ENCODE data around the gene PPARG.
"Not testable (repeated sequence)": the region's sequence is repeated elsewhere in the genome, so short reads cannot be mapped to it uniquely, and the experiment has no call there.

PPARG gene

DNA sequence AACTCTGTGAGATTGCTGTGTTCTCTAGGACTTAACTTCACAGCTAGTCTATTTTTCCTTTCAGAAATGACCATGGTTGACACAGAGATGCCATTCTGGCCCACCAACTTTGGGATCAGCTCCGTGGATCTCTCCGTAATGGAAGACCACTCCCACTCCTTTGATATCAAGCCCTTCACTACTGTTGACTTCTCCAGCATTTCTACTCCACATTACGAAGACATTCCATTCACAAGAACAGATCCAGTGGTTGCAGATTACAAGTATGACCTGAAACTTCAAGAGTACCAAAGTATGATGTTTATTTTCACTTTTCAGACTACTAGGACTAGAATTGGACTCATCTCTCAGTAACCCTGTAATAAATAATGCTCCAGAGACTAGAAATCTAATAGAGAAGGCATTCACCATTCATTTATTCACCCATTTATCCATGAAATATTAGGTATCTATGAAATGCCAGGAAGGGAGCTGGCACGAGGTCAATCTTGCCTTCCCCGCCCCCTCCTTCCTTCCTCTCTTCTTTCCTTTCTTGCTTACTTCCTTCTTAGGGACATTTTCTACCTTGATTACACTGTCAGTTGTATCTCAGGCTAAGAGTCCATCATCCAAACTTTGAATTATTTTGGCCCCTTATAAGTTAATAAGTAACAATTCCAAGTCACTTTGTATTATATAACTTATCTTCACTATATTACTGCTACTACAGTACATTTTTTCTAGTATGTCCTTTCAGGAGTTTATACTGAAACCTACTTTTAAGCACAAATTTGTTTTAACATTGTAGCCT is 91.0 kb downstream of the PPARG start:
- DNase-seq (ENCODE audit: low read depth in 3 of 3), result no peak

DNA sequence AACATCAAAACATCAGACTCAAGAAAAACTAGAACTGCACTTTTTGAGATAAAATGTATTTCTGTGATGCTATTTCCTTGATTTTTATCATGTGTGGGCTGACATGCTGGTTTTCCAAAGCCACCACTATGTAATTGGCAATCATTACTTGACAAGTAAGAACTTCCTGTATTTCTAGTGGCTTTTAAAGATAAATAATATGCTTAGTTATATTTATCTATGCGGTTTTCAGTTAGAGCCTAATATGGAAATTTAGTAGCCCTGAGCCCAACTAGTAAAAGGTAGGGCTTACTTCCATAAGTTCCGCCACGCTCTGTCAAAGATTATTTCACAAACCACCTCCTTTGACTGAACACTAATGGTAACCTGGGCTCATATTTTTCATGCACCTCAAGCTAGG is 91.6 kb downstream of the PPARG start:
- DNase-seq (ENCODE audit: low read depth in 3 of 3), result no peak

DNA sequence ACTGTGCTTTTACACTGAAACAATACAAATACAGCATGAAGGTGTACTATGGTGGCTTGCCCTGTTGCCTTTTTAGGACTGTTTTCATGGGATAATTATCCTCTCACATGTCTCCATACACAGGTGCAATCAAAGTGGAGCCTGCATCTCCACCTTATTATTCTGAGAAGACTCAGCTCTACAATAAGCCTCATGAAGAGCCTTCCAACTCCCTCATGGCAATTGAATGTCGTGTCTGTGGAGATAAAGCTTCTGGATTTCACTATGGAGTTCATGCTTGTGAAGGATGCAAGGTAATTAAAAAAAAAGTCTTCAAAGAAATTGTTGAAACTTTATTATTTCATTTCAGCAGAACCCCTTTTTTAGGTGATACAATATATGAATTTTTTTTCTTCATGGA is 92.3 kb downstream of the PPARG start:
- no peak for DNase-seq (ENCODE audit: low read depth in 3 of 3)

DNA sequence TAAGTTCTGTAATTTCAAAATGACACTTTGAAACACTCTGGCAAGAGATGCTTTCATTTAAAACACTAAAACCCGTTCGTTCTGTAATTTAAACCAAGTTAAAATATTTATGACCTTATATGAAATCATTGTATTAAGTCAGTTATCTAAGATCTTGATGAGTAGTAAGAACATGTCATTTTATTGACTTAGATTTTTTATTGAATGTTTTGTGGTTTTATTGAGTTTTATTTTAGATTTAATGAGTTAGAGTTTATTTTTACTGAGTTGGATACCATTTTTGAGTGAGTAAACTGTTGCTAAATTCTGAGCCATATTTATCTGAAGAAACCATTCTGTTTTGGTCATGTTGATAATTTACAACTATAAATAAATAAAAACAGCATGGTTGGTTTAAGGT is 94.3 kb downstream of the PPARG start:
- no peak for DNase-seq (ENCODE audit: low read depth in 3 of 3)

DNA sequence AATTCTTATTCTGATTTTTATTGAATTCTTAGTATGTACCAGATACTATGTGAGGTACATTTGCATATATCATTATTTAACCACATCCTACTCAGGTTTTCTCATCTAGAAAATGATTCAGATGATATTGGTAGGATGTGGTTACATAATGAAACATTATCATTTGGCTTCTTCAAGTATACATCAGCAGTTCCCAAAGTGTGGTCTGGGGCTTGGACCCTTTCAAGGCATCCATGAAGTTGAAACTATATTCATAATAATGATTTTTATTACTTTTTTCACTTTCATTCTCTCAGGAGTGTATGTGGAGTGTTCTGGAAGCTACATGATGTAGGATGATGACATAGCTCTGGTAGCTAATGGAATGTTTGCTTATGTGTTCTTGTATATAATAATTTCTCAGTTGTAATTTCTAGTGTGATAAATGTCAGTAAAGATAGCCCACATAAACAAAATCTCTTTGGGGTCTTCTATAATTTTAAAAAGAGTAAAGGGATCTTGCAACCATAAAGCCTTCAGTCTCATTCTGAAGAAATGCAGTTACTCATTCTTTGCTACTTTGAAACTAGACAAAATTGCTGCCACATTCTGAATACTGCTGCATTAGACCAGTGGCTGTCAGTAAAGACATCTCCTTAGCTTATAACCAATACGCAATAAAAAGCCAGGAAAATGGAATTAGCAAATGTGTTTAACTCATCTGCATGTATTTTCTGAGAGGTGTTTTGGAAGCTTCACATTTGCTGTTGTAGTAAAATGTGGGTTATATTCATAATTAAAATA is 95.8 kb downstream of the PPARG start:
- DNase-seq (ENCODE audit: low read depth in 3 of 3), result no peak

DNA sequence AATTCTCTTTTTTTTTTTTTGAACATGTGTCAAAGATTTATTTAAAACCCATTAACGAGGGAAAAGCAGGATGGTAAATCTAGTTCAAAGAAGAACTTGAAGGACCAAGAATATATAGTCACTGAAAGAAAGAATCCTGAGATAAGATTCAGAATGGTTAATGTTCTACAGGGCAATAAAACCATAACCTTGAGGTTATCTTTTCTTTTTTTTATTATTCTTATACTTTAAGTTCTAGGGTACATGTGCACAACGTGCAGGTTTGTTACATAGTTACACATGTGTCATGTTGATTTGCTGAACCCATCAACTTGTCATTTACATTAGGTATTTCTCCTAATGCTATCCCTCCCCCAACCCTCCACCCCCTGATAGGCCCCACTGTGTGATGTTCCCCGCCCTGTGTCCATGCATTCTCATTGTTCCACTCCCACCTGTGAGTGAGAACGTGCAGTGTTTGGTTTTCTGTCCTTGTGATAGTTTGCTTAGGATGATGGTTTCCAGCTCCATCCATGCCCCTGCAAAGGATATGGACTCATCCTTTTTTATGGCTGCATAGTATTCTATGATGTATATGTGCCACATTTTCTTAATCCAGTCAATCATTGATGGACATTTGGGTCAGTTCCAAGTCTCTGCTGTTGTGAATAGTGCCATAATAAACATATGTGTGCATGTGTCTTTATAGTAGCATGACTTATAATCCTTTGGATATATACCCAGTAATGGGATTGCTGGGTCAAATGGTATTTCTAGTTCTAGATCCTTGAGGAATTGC is 97.8 kb downstream of the PPARG start:
- not testable (repeated sequence) for DNase-seq (ENCODE audit: low read depth in 3 of 3)

DNA sequence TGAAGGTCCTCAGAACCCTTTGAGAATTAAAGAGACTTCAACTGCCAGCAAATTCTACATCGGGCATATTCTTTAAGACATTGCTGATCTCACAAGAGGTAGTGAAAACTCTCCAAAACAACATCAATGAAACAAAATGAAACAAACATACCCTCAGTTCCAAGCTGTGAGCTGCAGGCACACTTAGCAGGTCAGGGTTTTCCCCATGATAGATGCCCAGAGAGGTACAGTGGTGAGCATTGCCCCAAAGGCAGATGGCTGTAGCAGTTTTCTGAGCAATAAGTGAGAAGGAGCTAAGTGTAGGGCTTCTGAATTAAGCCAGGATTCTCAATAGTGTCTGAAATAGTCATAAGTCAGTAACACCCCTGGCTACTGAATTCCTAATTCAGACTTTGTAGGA is 99.3 kb downstream of the PPARG start:
- no peak for DNase-seq (ENCODE audit: low read depth in 3 of 3)

DNA sequence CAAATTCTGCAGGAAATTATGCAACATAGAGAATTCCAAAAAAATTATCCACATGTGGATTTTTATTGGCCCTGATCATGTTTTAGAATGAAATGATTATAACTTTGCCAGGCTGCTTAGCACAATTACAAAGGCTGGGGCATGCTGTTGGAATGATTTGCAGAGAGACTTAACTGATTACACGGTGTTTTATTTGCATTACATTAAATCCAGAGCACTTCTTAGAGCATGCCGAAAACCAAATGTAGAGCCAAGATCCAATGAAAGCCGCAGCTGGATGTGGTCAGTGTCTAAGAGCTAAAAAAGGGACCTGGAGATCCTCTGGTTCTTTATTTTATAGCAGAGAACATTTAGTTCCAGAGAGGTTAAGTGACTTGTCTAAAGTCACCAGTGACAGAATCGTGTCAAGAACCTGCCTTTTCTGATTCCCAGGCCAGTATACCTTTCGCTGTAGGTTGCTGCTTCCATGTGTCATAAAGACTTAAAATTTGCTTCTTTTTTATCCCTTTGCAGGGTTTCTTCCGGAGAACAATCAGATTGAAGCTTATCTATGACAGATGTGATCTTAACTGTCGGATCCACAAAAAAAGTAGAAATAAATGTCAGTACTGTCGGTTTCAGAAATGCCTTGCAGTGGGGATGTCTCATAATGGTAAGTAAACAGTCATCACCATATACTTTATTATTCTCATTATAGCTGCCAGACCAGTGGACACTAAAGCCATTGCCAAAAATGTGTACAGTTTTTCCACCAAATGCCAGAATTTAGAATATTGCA is 103.4 kb downstream of the PPARG start:
- no peak for DNase-seq (ENCODE audit: low read depth in 3 of 3)

DNA sequence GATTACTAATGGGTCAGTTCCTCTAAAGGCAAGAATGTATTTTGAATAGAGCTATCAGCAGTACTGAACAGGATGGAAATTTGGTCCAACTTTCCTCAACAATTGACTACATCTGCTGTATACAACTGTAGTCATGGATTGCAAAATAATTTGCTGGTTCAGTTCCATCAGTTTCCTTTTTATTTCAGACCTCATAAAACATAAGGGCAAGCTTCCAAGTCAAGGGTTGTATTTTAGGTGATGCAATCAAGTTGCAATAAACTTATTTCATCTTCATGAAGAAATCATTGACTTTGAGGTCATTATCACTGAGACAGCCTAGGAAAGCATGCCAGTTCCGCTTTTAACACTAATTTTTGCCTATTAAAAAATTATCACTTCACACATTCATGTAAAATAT is 105.0 kb downstream of the PPARG start:
- DNase-seq (ENCODE audit: low read depth in 3 of 3), result no peak

DNA sequence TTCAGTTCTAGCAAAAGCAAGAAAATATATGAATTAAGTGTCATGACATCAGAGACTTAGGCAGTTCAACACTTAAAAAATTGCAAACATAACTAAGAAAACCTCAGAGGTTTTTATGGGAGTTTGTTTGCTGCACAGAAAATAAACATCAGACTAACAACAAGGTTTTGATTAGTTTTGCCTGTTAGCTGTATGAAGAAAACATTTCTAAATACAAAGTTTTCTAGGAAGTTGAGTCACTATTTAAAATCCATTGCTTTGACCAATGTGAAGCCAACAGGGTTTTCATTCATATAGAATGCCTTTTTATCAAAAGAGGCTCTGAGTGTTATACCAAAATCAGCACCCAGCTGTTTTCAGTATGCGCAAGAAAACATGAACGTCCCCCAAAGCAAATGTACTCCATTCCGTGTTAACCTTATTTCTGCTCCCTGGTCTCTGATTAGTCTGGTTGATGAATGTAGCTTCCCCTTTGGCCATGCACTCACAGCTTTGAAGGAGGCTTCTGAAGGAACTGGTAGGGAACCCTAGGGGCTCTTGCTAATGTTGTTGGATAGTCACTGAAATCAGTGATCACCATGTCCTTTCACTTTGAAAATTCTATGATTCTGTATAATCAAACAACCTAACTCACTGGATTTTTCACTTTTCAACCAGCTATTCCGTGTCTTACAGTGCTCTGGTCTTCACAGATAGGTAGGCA is 105.8 kb downstream of the PPARG start:
- no peak for DNase-seq (ENCODE audit: low read depth in 3 of 3)

DNA sequence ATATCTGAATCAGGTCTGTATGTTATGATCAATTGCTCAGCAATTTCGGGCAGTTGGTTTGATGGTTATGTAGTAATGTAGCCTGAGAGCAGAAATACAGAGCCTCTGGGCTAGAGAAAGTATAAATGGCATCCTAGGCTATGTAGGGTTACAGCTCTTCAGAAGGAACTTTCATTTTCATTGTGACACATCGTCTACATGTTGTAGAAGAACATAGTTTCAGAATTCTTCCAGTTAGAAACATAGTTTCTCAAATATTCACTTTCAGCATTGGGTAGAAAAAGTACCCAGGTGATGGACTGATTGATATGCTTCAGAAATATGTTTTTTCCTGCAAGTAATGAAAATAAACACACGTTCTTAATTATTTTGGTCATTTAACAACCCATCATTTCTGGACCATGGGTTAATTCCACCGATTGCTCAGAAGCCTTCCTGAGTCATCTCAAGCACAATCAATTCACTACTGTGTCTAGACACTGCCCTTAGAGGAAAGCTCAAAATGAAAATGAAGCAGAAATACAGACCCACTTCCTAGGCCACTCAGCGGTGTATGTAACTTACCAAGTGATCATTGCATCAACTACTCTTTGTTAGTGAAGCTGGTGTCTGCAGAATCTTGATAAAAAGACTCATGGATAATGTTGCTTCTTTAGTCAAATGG is 106.6 kb downstream of the PPARG start:
- no peak for DNase-seq (ENCODE audit: low read depth in 3 of 3)

DNA sequence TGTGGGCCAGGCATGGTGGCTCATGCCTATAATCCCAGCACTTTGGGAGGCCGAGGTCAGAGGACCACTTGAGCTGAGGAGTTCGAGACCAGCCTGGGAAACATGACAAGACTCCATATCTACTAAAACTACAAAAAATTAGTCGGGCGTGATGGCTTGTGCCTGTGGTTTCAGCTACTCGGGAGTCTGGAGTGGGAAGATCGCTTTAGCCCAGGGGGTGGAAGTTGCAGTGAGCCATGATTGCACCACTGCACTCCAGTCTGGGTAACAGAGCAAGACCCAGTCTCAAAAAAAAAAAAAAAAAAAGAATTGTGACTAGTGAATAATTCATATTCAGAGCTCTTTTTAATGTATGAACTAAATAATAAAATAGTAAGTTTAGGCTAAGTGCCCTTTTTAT is 107.6 kb downstream of the PPARG start:
- no peak for DNase-seq (ENCODE audit: low read depth in 3 of 3)

DNA sequence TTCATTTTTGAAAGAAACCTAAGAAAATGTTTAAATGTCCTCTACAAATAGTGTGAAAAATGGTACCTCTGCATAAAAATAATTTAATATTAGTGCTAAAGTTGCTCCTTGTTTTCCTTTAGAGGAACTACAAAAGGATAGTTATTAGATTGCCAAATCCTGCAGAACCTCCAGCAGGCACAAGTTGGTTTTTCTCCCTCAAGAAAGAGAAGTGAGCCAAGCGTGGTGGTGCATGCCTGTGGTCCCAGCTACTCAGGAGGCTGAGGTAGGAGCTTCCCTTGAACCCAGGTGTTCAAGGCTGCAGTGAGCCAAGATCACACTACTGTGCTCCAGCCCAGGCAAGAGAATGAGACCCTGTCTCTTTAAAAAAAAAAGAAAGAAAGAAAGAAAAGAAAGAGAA is 110.4 kb downstream of the PPARG start:
- no peak for DNase-seq (ENCODE audit: low read depth in 3 of 3)

DNA sequence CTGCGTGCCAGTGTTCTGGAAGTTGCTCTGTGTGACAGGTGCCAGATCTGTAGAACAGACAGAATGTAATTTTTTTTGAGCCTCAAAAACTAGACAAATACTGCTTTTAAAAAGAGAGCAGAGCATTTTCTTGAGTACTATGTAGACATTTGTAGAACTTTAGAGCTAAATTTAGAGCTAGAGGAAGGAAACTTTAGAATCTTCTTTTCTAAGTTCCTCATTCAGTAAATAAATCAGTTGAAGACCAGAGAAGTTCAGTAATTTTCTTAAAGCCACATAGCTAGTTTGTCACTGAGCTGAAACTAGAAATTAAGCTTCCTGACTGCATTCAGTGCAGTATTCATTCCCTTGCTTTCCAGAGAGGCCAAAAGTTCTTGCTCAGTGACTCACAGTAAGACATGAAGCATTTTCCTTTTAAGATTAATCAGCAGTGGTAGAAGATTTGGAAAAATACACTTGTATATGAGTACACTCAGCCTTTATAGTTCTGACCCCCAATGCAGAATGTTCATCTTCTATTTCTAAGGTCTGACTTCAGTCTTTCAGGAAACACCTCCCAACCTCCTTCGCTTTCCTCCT is 111.8 kb downstream of the PPARG start:
- DNase-seq (ENCODE audit: low read depth in 3 of 3), result no peak

DNA sequence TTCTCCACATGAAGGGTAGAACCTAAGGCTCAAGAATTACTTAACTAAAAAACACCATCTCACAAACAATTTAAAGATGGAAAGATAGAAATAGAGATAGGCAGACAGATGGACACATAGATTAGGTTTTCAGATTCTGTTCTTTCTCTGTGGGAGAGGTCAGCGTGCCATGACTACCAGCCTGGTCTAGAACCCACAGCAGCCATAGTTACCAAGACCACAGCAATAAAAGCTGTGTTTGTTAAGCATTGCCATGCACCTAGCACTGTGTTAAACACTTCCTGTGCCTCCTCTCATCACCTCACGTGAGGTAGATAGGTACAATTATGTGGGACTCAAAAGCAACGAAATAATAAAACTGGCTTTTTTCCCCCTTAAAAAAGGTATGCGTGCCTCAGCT is 112.3 kb downstream of the PPARG start:
- no peak for DNase-seq (ENCODE audit: low read depth in 3 of 3)

DNA sequence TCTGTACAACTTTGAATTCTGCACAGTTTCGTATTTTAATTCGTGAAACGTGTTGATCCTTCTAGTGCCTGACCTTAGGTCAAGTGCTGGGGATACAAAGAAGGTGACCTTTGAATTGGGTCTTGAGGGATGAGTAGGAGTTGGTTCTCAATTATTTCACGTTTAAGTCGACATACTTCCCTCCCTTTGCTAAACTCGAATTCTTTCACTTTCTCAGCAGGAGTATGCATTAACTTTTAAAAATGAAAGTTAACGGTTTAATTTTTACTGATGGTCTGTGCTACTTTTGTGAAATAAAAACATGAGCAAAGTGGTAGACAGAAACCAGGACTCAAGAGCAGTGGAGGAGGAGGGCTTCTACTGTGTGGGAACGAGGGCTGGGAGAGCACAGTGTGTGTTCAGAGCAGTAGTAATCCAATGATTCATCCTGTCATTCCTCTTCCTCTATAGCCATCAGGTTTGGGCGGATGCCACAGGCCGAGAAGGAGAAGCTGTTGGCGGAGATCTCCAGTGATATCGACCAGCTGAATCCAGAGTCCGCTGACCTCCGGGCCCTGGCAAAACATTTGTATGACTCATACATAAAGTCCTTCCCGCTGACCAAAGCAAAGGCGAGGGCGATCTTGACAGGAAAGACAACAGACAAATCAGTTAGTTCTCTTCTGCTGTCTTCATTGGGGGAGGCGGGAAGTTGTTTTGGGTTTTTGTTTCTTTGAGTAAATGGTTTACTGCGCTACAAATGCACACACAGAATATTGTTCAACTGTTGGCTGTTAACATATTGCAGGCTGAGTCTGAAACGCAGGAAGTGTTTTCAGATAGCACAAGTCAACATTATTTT is 116.8 kb downstream of the PPARG start:
- no peak for DNase-seq (ENCODE audit: low read depth in 3 of 3)

DNA sequence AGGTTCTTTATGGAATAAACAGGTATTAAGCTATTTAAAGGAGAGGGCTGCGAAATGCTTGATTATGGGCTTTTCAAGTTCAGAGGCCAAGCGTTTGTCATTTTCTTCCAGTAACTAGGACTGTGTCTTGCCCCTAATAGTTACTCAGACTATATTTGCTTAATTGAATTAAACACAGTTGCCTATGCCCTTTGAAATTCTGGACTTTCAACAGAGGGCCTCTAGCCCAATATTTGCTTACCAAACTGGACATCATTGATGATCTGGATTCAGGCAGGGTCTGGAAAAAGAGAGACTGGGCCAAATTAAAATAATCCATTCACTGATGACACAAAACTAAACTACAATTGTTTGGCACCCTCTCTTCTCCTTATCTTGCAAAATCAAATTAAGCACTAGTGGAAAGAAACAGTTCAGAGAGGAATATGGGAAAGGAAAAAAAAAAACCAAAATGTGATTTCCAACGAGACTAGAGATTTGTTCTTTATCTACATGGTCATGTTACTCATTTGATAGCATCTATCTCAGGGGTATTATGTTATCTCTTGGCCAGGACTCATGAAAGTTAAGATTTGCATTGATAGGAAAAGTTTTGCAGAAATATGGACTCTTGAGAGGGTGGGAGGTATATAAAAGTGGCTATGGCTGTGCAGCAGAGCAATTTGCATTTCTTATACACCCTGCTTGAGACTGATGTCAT is 120.3 kb downstream of the PPARG start:
- no peak for DNase-seq (ENCODE audit: low read depth in 3 of 3)

DNA sequence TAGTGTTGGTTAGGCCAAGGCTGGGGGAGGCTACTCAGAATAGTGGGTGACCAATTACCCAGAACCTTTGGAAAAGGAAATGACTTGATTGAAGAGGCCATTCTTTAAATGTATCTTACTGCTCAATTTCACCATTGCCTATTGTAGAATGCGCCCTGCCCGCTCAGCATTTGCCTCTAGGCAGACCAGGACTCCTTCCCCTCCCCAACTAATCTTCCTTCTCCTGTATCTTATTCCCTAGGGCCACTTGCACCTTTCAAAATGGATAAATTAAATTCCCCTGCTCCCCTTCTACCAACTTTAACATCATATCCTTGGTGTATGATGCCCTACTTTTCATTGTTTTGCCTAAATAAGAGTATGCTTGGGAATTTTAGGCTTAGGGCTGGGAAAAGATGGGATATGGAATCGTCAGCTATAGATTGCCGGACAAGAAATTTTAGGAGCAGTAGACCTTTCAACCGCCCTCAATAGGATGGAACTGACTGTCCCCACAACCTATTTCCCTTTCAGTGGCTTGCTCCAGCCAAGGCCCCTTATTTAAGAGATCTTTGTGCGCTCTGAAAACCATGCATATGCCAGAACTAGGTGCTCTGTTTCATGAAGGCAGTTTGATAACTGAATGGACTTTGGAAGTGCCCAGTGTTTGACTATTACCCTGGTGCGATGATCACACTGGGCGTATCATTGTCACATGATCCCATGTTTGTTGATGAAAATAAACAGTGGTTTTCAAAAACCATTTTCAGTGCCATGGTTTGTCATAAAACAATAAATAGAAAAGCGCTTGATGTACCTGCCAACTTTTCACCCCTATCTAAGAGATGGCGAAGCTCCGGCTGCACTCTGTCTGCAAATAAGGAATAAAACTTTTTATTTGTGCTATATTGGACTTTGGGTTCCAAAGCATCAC is 121.1 kb downstream of the PPARG start:
- DNase-seq (ENCODE audit: low read depth in 3 of 3), result no peak

Data from stimulated activated CD4-positive, alpha-beta T cell treated with anti-CD3 and anti-CD28 coated beads, TNF-alpha, amount 100 ng/mL, for 24 hours (primary cell).